ENCODE data around the gene HAGH.

The HAGH gene

DNA sequence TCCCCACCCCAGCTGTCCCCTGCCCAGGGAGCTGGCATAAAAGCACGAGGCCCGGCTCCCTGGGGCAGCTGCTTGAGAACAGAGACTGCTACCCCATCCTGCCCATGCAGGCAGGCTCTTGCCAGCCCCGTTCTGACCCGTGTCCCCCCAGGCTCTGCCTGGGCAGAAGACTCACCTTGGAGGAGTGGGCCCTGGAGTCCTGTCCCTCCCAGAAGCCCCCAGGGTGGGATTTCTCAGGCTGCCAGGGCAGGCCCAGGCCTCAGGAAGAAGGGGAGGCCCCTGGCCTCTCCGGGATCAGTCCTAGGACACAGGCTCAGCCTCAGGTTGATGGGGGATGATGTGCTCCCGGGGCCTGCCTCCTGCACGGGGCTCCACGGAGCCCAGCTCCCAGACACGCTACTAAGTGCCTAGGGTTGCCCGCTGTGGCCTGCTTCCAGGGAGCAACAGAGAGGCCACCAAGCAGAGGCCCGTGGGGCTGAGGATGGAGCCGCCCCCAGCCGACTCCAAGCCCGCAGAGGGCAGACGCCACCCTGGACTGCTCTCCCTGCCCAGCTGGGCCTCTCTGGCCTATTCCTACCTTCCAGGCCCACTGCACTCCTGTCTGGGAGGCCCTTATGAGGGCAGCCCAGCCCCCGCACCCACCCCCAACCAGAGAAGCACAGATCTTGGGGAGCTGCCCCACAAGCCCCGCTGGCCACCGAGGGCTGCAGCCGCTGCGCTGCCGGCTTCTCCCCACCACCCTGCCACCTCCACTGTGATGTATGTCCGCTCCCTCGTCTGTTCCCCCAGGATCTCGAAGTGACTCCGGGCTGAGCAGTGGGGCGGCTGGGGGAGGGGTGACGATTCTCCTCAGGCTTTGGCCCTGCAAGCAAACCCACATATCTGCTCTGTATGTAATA, 57.0 kb downstream of the HAGH start:
- H3K4me3 ChIP-seq (ENCODE audit: low read depth, low read length): no peak overlapping the region
- no peak for TF ChIP-seq CTCF (IDR thresholded peaks at IDR 0.05; ENCODE audit: borderline replicate concordance, insufficient read depth, low read depth, low read length)

- TF ChIP-seq CTCF (IDR thresholded peaks at IDR 0.05; ENCODE audit: borderline replicate concordance, insufficient read depth, low read depth, low read length): no peak
Measured at GRCh38 chr16:1768767-1769401, 57.7 kb downstream of the HAGH start.

GRCh38 chr16:1768061-1768766, 58.4 kb downstream of the HAGH start:
- no peak for TF ChIP-seq CTCF (IDR thresholded peaks at IDR 0.05; ENCODE audit: borderline replicate concordance, insufficient read depth, low read depth, low read length)
- H3K4me3 ChIP-seq (ENCODE audit: low read depth, low read length): no peak overlapping the region

More at GRCh38 chr16:1768767-1769401, 57.7 kb downstream of the HAGH start:
- H3K4me3 ChIP-seq (ENCODE audit: low read depth, low read length): no peak overlapping the region

- no peak for TF ChIP-seq CTCF (IDR thresholded peaks at IDR 0.05; ENCODE audit: borderline replicate concordance, insufficient read depth, low read depth, low read length)
- no peak overlapping the region for H3K4me3 ChIP-seq (ENCODE audit: low read depth, low read length)
Measured at GRCh38 chr16:1767116-1767994, 59.3 kb downstream of the HAGH start.

- TF ChIP-seq CTCF (IDR thresholded peaks at IDR 0.05; ENCODE audit: borderline replicate concordance, insufficient read depth, low read depth, low read length): no peak
Measured at GRCh38 chr16:1766701-1767100, 59.9 kb downstream of the HAGH start.

DNA sequence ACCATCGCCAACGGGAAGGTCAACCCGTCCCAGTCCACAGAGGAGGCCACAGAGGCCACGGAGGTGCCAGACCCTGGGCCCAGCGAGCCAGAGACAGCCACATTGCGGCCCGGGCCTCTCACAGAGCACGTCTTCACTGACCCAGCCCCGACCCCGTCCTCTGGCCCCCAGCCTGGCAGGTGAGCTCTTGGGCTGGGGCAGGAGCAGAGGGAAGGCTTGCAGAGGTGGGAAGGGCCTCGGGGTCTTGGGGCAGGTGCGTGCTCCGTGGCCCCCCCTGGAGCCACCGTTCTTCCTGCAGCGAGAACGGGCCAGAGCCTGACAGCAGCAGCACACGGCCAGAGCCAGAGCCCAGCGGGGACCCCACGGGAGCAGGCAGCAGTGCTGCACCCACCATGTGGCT, 60.4 kb downstream of the HAGH start:
- TF ChIP-seq CTCF (IDR thresholded peaks at IDR 0.05; ENCODE audit: borderline replicate concordance, insufficient read depth, low read depth, low read length): no peak
- H3K4me3 ChIP-seq (ENCODE audit: low read depth, low read length): no peak overlapping the region

More at GRCh38 chr16:1766701-1767100, 59.9 kb downstream of the HAGH start:
- H3K4me3 ChIP-seq (ENCODE audit: low read depth, low read length): no peak overlapping the region

All from GM12875 (cell line).